GM12864 (cell line): ENCODE results near the gene TEX29.

Experiments used
- DNase-seq: peaks from one replicate; pipeline ENCODE4 v3.0.0-alpha.2; 2011; ENCODE audit warnings: low read depth
- H3K4me3 ChIP-seq: 2 replicates; pipeline ENCODE4 v1.5.1; 2011; ENCODE audit warnings: mild to moderate bottlenecking, low read depth, low read length, control low read depth
- CTCF ChIP-seq: IDR thresholded peaks from 2 replicates; pipeline ENCODE4 v1.5.1; 2011; ENCODE audit warnings: low read depth, mild to moderate bottlenecking, moderate library complexity, low read length, control low read depth, inconsistent platforms; ENCODE audit errors: missing control alignments

TEX29 gene

GRCh38 chr13:111325146-111325890 lies 4.9 kb downstream of the TEX29 start:
- TF ChIP-seq CTCF, result no peak
- H3K4me3 ChIP-seq, result no peak overlapping the region
- no peak for DNase-seq

- no peak overlapping the region for H3K4me3 ChIP-seq
- no peak for TF ChIP-seq CTCF
- no peak for DNase-seq
These were observed 5.6 kb downstream of the TEX29 start for GRCh38 chr13:111325941-111326620.

GRCh38 chr13:111326621-111326965 lies 6.2 kb downstream of the TEX29 start:
- no peak for DNase-seq
- H3K4me3 ChIP-seq, result no peak overlapping the region
- TF ChIP-seq CTCF, result no peak

- no peak for DNase-seq
- H3K4me3 ChIP-seq, result no peak overlapping the region
- no peak for TF ChIP-seq CTCF
These were observed 6.7 kb downstream of the TEX29 start for GRCh38 chr13:111326981-111327642.

GRCh38 chr13:111327730-111328573 lies 7.5 kb downstream of the TEX29 start:
- no peak for TF ChIP-seq CTCF
- no peak for DNase-seq
- no peak overlapping the region for H3K4me3 ChIP-seq

- H3K4me3 ChIP-seq, result no peak overlapping the region
- DNase-seq, result no peak
- TF ChIP-seq CTCF, result no peak
These were observed 8.3 kb downstream of the TEX29 start for GRCh38 chr13:111328574-111329410.
